ENCODE results near the gene GSTK1.
"Not testable (repeated sequence)": the region's sequence is repeated elsewhere in the genome, so short reads cannot be mapped to it uniquely, and the experiment has no call there.

Gene GSTK1

GRCh38 chr7:143287935-143288826 lies 24.9 kb downstream of the GSTK1 start, which contains the start of gene CASP2:
TSS of gene CASP2 (plus strand) at chr7:143288351. CDS start at chr7:143288456, 105 bp downstream.
- peaks cover 36% of the 10 kb centered on the region for H3K79me2 ChIP-seq (ENCODE audit: insufficient read depth, low read length)

GRCh38 chr7:143288836-143289235 lies 25.6 kb downstream of the GSTK1 start:
- 0 out of 2 replicates have a peak, but pooled peaks cover 8% of the 10 kb centered on the region for H3K36me3 ChIP-seq (ENCODE audit: low read length)
- H3K4me2 ChIP-seq (ENCODE audit: low read depth, low read length, poor library complexity, severe bottlenecking), result peak overlapping the region; percentile 93
- H3F3A ChIP-seq (ENCODE audit: insufficient read depth), result no peaks in the 10 kb centered on the region
- TF ChIP-seq EZH2phosphoT487 (conservative IDR thresholded peaks at IDR 0.05; ENCODE audit: low read length), result no peak
- TF ChIP-seq CTCF (IDR thresholded peaks at IDR 0.05; ENCODE audit: insufficient read depth, low read length, poor library complexity, severe bottlenecking), result no peak
- H3K9ac ChIP-seq (ENCODE audit: low read length), result peak overlapping the region; percentile 93
- no peaks in the 10 kb centered on the region for H3K9me2 ChIP-seq (replicated peaks; ENCODE audit: insufficient read depth, low read length)
- H3K27me3 ChIP-seq (ENCODE audit: low read length), result no peaks in the 10 kb centered on the region
- H2AFZ ChIP-seq (ENCODE audit: low read depth, low read length, severe bottlenecking), result peak overlapping the region; percentile 63
- peak overlapping the region; percentile 98 for H3K4me3 ChIP-seq (ENCODE audit: insufficient read depth, low read length, poor library complexity, severe bottlenecking)
- no peaks in the 10 kb centered on the region for H3K9me3 ChIP-seq (ENCODE audit: insufficient read depth, low read length)
- H3K27ac ChIP-seq (ENCODE audit: low read depth, low read length), result peak overlapping the region; percentile 59
- peaks cover 36% of the 10 kb centered on the region for H3K79me2 ChIP-seq (ENCODE audit: insufficient read depth, low read length)
- H4K20me1 ChIP-seq (ENCODE audit: low read depth, low read length), result no peaks in the 10 kb centered on the region

More at GRCh38 chr7:143287935-143288826, 24.9 kb downstream of the GSTK1 start, which contains the start of gene CASP2:
- H3K9ac ChIP-seq (ENCODE audit: low read length), result peak within 1 kb of the TSS; percentile 93
- peak within 1 kb of the TSS; percentile 93 for H3K4me2 ChIP-seq (ENCODE audit: low read depth, low read length, poor library complexity, severe bottlenecking)
- peak within 1 kb of the TSS; percentile 95 for H2AFZ ChIP-seq (ENCODE audit: low read depth, low read length, severe bottlenecking)
- 0 out of 2 replicates have a peak, but pooled peaks cover 5% of the 10 kb centered on the region for H3K36me3 ChIP-seq (ENCODE audit: low read length)
- peak within 1 kb of the TSS; percentile 59 for H3K27ac ChIP-seq (ENCODE audit: low read depth, low read length)
- TF ChIP-seq EZH2phosphoT487 (conservative IDR thresholded peaks at IDR 0.05; ENCODE audit: low read length) (no peak), CTCF (IDR thresholded peaks at IDR 0.05; ENCODE audit: insufficient read depth, low read length, poor library complexity, severe bottlenecking) (no peak)
- H3K9me2 ChIP-seq (replicated peaks; ENCODE audit: insufficient read depth, low read length), result no peaks in the 10 kb centered on the region
- peak within 1 kb of the TSS; percentile 98 for H3K4me3 ChIP-seq (ENCODE audit: insufficient read depth, low read length, poor library complexity, severe bottlenecking)
- no peaks in the 10 kb centered on the region for H3F3A ChIP-seq (ENCODE audit: insufficient read depth)
- H3K27me3 ChIP-seq (ENCODE audit: low read length), result no peaks in the 10 kb centered on the region
- H3K9me3 ChIP-seq (ENCODE audit: insufficient read depth, low read length), result no peaks in the 10 kb centered on the region
- no peaks in the 10 kb centered on the region for H4K20me1 ChIP-seq (ENCODE audit: low read depth, low read length)

GRCh38 chr7:143289421-143289820 lies 26.2 kb downstream of the GSTK1 start:
- peak overlapping the region; percentile 98 for H3K4me3 ChIP-seq (ENCODE audit: insufficient read depth, low read length, poor library complexity, severe bottlenecking)
- no peaks in the 10 kb centered on the region for H4K20me1 ChIP-seq (ENCODE audit: low read depth, low read length)
- H3K9me2 ChIP-seq (replicated peaks; ENCODE audit: insufficient read depth, low read length), result no peaks in the 10 kb centered on the region
- H3K36me3 ChIP-seq (ENCODE audit: low read length), result peaks cover 14% of the 10 kb centered on the region; the same call in 1 of the 2 replicates
- H3F3A ChIP-seq (ENCODE audit: insufficient read depth), result no peaks in the 10 kb centered on the region
- peak overlapping the region; percentile 93 for H3K9ac ChIP-seq (ENCODE audit: low read length)
- H3K9me3 ChIP-seq (ENCODE audit: insufficient read depth, low read length), result no peaks in the 10 kb centered on the region
- no peaks in the 10 kb centered on the region for H3K27me3 ChIP-seq (ENCODE audit: low read length)
- H3K4me2 ChIP-seq (ENCODE audit: low read depth, low read length, poor library complexity, severe bottlenecking), result peak overlapping the region; percentile 93
- TF ChIP-seq EZH2phosphoT487 (conservative IDR thresholded peaks at IDR 0.05; ENCODE audit: low read length) (no peak), CTCF (IDR thresholded peaks at IDR 0.05; ENCODE audit: insufficient read depth, low read length, poor library complexity, severe bottlenecking) (no peak)
- peaks cover 36% of the 10 kb centered on the region for H3K79me2 ChIP-seq (ENCODE audit: insufficient read depth, low read length)
- peak overlapping the region; percentile 59; the same call in 1 of the 2 replicates for H3K27ac ChIP-seq (ENCODE audit: low read depth, low read length)
- no peak overlapping the region for H2AFZ ChIP-seq (ENCODE audit: low read depth, low read length, severe bottlenecking)

- Histone ChIP-seq H3K4me3 (ENCODE audit: insufficient read depth, low read length, poor library complexity, severe bottlenecking) (peak overlapping the region; percentile 98), H3K36me3 (ENCODE audit: low read length) (peaks cover 18% of the 10 kb centered on the region; the same call in 1 of the 2 replicates), H3K9ac (ENCODE audit: low read length) (peak overlapping the region; percentile 93), H3K4me2 (ENCODE audit: low read depth, low read length, poor library complexity, severe bottlenecking) (peak overlapping the region; percentile 93), H3K79me2 (ENCODE audit: insufficient read depth, low read length) (peaks cover 36% of the 10 kb centered on the region)
- H3F3A ChIP-seq (ENCODE audit: insufficient read depth); H3K27ac ChIP-seq (ENCODE audit: low read depth, low read length); H3K9me3 ChIP-seq (ENCODE audit: insufficient read depth, low read length); H3K9me2 ChIP-seq (replicated peaks; ENCODE audit: insufficient read depth, low read length); H2AFZ ChIP-seq (ENCODE audit: low read depth, low read length, severe bottlenecking); H3K27me3 ChIP-seq (ENCODE audit: low read length); H4K20me1 ChIP-seq (ENCODE audit: low read depth, low read length): not testable (repeated sequence)
These were observed 26.6 kb downstream of the GSTK1 start for GRCh38 chr7:143289888-143290287.
